Tibial nerve (tissue), 4 donors: Measurements from ENCODE around the gene BUB1B.

ENCODE experiments used
- CTCF ChIP-seq, 5 experiments: fragments of 200-600 bp in 3 of 5; fragments of 450-650 bp in 2 of 5; sonication (generic) in 3 of 5; IDR thresholded peaks; one replicate each; pipeline ENCODE4 v1.5.1; 2016 to 2019; ENCODE audit warnings: antibody characterized with exemption in 5 of 5, mild to moderate bottlenecking in 3 of 5, moderate library complexity in 2 of 5
- EP300 ChIP-seq, 2 donors: sonication (generic); formaldehyde crosslinking; IDR thresholded peaks; one replicate each; pipeline ENCODE4 v1.6.1; 2017; ENCODE audit warnings: antibody characterized with exemption in 2 of 2, mild to moderate bottlenecking in 1 of 2
- POLR2A ChIP-seq, 2 donors: fragments of 450-650 bp; IDR thresholded peaks; one replicate each; pipeline ENCODE4 v1.6.1; 2017; ENCODE audit warnings: antibody characterized with exemption in 2 of 2, mild to moderate bottlenecking in 2 of 2, moderate library complexity in 2 of 2

- no peak for TF ChIP-seq CTCF (IDR thresholded peaks at IDR 0.05)
- no peak for TF ChIP-seq EP300 (IDR thresholded peaks at IDR 0.05)
- no peak for TF ChIP-seq POLR2A (IDR thresholded peaks at IDR 0.05)
These were observed 82.4 kb downstream of the BUB1B start for GRCh38 chr15:40243126-40243810.
